GM15510 (cell line): Measurements from ENCODE around the gene C15orf61.

Source experiments
- POLR2A ChIP-seq: IDR thresholded peaks from 3 replicates; pipeline ENCODE4 v1.6.1; 2011; ENCODE audit warnings: borderline replicate concordance; ENCODE audit not compliant: insufficient read length; ENCODE audit errors: extremely low read depth

The C15orf61 gene

DNA sequence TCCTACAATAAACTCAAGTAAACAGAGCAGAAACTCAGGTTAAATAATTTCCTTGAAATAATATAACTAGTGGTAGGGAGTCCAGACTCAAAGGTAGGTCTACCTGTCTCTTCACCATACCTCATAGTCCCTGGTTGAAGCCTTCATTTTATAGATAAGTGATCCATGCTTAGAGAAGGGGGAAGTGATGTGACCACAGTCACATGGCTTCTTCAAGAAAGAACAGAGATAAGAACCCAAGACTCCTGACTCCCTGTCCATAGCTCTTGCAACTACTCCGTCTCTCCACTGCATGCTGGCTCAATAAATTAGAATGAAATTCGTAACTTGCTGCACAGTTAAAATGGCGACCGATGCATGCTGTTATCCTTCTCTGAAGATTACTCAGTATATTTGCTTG lies 11.0 kb upstream of the C15orf61 start:
- no peak for TF ChIP-seq POLR2A

DNA sequence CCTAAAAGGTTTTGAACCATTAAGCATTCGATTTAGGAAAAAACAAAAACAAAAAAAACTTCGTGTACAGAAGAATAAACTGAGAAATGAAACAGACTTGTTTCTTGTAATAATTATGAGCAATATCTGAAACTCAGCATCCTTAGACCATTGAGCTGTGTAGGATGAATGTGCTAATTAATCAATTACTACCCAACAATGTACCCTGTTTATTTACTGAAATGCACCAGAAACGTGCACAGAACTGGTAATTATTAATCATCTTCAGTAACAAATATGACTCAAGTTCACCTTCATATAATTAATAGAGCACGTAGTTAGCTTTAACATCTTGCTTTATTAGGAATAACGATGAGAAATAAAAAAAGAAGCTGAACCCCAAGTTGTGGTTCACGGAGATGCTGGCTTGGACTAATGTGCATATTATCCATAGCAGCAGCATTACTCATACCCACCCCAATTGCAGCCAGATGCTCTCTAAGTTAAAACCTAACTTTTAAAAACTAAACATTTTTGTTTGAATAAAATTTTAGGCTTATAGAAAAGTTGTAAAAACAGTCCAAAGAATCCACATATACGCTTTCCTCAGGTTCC lies 10.2 kb upstream of the C15orf61 start:
- no peak for TF ChIP-seq POLR2A

DNA sequence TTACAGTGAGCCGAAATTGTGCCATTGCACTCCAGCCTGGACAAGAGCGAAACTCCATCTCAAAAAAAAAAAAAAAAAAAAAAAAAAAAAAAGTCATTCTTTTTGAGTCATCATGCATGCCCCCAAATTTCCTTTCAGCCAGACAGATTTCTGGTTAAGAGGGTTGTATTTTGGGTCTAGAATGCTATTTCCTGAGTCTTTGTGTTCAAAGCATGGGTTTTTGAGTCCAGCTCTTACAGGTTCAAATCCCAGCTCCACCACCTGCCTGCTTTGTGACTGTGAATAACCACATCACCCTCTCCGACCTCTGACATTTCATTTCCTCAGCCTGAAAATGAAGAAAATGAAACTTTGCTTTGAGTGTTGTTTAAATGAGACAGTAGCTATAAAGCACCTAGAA lies 9.3 kb upstream of the C15orf61 start:
- no peak for TF ChIP-seq POLR2A

DNA sequence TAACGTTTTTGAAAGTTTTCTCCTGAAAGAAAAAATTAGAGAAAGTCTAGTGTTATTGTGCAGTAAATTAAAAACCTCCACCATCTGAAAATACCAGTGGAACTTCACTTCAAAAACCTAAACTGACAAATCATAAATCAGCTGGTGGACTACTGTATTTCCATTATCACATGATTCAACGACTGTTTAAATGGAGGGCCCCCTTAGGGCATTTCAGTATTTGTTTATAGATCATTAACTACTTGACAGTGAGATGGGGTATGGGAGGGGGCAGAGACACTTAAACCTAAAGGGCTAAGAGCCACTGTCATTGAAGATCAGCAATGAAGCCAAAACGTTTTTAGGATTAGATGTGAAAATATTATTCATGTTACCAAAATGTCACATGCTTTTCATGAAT lies 8.8 kb upstream of the C15orf61 start:
- TF ChIP-seq POLR2A: no peak

DNA sequence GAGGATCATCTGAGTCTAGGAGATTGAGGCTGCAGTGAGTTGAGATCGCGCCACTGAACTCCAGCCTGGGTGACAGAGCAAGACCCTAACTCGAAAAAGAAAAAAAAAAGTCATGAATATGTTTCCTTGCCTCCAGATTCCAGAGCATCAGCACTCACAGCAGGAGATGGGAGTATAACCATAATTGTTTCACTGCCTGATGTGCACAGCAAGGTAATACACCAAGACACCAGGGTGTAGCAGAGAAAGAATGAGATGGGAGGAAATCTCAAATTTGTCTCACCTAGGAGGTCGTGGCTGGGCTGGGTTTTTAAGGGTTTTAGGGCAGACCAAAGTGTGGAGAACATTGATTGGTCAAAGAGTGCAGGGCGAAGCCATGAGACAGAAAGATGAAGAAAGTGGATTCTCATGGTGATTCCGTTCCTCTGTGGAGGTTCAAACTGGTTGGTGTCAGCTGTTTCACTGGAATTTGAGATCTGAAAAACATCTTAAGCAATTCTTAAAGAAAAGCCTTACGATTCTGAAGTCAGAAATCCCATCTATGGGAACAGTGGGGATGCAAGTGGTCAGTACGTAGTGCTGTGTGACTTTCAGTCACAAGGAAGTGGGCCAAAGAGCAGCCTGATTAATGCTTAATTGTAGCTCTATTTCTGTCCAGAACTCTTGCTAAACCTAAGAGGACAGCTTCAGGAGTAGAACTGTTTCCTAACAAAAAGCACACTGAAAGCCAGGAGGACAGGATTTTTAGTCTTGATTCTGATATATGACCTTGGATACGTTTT lies 7.8 kb upstream of the C15orf61 start:
- no peak for TF ChIP-seq POLR2A

DNA sequence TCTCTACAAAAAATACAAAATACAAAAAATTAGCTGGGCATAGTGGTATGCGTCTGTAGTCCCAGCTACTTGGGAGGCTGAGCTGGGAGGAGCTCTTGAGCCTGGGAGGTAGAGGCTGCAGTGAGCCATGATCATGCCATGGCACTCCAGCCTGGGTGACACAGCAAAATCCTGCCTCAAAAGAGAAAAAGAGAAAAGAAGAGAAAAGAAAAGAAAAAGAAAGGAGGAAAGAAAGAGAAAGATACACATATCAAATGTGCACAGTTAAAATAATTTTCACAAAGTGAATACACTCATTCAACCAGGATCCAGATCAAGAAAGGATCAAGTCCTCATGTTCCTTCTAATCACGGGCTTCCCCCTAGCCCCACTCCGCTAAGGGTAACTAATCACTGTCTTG lies 5.8 kb upstream of the C15orf61 start:
- no peak for TF ChIP-seq POLR2A

DNA sequence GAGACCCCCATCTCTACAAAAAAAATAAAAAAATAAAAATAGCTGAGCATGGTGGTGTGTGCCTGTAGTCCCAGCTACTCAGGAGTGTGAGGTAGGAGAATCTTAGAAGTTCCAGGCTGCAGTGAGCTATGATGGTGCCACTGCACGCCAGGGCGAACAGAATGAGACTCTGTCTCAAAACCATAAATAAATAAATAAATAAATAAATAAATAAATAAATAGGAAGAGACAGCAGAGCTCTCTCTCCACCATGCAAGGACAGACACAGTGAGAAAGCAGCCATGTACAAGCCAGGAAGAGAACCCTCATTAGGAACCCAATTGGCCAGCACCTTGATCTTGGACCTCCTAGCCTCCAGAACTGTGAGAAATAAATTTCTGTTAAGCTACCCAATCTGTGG lies 5.4 kb upstream of the C15orf61 start:
- TF ChIP-seq POLR2A: no peak

DNA sequence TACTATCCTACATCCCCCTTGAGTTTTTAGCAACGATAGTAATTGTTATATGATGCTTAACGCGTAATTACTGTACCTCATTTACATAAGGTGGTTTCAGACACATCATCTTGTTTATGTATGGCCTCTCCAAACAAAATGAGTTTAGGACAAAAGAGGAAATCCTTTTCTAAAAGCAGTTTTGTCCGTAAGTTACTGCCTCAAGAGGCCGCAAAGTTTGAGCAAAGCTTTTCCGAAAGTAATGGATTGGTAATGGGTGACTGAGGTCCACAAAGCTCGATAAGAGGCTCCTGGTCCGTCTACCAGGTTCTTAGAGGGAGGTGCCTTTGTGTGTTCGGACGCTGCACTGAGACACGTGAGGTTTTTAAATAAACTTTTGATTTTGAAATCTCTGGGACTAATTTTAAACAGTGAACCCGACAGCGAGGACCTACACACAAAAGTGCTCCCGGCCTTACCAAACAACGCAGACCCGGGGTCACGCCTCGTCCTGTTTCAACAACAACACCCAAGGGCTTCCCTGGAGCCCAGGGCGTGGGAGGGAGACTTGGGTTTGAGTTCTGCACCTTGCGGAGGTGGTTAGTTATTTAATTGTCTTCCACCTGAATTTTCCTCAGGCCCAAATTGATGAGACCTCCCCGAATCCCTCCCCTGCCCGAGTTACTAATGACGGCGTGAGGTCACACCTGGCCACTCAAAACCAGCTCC lies 456 bp upstream of the C15orf61 start:
- TF ChIP-seq POLR2A: no peak

DNA sequence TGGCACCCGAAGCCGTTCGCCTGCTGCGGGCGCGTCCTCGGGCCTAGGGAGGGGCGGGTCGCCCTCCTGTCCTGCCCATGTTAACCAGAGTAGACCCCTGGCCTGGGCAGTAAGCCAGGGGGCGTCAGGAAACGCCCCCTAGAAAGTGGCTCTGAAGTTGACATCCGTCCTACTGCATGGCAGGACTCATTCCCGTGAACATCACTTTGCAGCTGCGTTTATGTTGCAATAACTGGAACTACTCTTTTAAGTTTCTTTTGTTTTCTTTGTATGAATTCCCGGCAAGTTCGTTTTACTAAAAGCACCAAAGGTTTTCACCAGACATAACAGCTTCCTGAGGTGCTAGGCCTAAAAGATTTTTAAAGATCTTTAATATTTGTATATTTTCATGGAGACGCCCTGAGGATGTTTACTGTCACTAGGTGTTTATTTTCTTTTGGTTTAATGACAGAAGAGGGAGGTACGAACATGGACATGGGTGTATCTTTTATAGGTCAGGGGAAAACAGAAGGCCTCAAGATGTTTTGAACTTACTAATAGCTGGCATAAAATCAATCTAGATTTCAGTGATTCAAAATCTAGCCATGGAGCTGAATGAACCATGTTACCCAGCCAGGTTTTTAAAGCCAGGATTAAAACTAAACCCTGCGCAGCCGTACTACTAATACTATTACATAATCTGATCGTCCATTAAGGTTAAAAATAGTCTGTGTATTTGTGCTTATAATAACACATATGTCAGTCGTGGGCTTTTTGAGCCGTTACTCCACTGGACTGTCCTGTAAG lies 1.0 kb downstream of the C15orf61 start:
- no peak for TF ChIP-seq POLR2A

DNA sequence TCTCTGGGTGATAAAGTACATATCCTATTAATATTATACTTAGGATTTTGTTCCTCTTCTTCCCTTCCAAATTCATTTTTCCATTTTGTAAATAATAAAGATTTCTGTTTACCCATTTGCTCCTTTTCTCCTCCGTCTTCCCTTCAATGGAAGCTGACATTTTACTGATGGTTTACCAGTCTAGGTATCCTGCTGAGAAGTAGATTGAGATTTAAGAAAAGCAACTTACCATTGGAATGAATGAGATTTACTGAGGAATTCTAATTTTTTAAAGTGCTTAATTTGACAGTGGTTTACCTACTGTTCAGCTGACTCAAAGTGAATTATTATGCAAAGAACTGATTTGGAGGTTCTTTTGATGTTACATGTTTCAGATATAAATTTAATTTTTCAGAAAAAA lies 2.4 kb downstream of the C15orf61 start:
- TF ChIP-seq POLR2A: no peak

DNA sequence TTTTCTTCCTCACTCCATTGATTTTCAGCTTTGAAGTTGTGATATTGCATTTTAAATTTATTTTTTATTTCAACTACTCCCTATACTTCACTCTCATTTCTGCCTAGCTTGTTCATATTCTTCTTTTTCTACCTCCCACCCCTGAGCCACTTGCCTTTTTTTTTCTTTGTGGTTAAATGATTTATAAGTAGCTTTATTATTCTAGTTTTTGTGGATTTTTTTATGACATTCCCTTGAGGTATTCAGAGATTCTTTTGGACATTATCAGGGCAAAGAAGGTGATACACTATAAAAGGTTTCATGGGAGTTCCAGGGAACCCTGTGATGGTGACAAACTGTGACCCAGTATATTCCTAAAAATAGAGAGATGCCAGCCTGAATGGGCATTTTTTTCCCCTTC lies 3.3 kb downstream of the C15orf61 start:
- TF ChIP-seq POLR2A: no peak

DNA sequence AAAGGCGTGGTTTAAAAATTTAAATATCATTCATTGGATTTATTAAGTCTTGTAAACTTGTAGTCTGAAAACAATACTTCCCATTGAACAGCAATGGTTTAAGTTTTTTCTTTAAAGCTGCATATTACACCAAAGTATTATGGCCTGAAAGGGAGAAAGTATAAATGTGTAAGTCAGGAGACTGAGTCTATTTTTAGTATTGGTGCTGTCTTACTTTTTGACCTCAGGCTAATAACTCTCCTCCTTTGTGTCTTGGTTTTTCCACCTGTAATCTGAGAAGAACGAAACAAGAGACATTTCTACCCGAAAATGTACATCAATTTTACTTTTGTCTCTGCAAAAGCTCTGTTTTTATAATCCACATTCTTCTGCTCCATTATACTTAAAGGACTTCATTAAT lies 7.6 kb downstream of the C15orf61 start:
- no peak for TF ChIP-seq POLR2A

DNA sequence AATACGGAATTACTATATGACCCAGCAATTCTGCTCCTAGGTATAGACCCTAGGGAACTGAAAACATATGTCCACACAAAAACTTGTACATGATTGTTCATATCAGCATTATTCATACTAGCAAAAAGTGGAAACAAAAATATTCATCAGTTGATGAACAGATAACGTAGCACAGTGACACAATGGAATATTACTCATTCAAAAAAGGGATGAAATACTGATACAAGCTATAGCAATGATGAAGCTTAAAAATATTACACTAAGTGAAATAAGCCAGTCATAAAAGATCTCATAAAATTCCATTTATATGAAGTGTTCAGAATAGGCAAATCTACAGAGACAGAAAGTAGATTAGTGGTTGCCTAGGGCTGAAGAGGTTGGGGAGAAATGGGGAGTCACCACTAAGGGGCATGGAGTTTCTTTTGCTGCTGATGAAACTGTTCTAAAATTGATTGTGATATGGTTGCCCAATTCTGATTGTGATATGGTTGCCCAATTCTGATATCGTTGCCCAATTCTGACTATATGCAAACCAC lies 10.5 kb downstream of the C15orf61 start:
- no peak for TF ChIP-seq POLR2A

DNA sequence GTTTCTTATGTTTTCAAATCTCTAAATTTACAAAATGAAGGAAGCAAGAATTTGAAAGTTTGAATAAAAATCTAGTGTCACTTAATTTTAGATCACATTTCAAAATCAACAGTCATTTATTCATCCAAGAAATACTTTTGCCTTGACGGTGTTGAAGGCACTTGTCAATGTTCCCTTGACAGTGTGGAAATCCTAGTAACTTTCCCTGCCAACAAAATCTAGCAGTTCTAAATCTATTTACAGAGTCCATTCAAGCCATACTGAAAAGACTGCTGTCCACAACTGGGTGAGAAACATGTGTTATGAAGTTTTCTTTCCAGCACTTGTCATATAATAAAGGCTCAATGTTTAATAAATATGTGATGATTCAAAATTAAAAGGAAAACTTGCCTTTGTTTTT lies 12.9 kb downstream of the C15orf61 start:
- no peak for TF ChIP-seq POLR2A

DNA sequence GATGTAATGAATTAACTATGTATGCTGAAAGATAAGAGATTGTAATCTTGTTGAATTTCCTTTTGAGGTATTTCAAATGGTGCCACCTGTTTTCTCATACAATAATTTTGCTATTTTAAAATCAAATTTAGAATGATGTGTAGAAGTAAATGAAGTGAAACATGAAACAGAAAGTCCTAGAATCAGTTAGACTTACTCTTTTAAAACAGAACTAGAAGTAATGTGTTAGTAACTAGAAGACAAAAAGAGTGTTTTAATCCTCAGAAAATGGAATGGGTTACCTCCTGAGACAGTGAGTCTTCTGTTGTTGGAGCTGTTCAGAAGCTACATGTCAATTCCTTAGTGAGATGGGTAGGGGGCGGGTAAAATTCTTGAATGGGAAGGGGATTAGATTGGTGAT lies 13.4 kb downstream of the C15orf61 start:
- no peak for TF ChIP-seq POLR2A
